Measurements from ENCODE around the gene FBXL19.
A peak's percentile ranks its signal among the peaks of the same experiment; 100 is the strongest.

The FBXL19 gene

DNA sequence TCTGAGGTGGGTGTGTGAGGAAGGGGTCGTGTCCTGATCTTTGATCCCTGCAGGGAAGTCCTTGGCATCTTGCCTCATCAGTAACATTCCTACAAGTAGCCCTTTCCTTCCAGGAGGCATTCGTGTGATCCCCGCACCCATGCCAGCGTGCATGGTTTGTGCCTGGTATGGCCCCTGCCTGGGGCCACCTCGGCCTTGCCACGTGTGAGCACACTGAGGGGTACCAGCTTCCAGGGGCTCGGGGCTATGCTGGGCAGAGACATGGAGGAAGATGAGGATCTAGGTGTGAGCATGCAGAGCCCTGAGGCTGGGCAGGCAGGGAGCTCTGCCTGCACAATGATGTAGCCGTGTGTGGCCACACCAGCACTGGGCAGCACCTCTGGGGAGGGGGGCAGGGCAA lies 67.7 kb downstream of the FBXL19 start:
- DNase-seq = no peak

DNA sequence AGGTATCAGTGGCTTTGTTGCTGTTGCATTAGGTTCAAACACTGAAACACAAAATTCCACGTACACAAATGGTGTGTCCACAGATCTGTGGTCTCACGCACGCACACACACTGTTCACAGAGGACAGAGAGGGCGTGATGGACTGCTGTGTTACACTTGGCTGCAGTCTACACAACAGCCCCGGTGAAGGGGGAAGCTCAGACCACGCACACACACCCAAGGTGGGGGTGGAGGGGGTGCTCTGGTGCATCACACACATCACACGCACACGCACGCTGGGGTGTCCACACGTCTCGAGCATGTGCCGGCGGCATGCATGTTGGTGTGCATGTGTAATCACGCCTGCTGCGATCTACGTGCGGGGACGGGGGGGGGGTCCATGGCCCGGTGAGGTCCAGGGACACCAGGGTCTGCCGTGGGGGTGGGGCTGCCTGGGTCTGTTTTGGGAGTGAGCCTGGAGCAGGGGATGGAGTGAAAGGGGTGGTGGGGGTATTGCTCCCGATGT lies 69.0 kb downstream of the FBXL19 start:
- no peak for DNase-seq

DNA sequence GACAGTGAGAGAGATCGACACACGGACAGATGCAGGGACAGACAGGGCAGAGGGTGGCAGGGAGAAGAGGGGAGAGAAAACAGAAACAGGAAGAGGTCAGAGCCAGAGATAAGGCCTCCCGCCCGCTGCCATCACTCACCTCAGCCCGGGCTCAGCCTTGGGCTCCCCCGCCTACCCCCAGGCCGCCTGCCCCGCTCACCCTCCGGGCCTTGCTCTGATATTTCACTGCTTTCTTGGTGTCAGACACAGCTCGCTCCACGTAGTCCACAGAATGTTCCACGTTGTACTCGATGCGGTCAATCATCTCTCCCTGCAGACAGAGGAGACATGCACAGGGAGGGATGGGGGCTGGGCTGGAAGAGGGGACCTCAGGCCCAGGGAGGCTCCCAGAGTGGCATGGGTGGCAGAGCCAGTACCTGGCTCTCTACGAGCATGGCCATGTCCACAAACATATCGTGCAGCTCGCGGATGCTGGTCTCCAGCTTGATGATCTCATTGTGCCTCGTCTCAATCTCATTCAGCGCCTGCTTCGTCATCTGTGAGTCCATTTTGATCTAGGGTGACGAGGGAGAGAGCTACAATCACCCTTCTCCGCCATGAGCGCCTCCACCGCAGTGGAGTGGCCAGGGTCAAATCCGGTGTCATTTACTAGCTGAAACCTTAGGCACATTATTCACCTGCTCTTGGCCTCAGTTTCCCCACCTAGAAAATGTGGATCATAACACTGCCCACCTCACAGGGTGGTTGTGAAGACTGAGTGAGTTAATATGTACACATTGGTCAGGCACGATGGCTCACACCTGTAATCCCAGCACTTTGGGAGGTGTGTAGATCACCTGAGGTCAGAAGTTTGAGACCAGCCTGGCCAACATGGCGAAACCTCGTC lies 69.8 kb downstream of the FBXL19 start:
- no peak for DNase-seq

DNA sequence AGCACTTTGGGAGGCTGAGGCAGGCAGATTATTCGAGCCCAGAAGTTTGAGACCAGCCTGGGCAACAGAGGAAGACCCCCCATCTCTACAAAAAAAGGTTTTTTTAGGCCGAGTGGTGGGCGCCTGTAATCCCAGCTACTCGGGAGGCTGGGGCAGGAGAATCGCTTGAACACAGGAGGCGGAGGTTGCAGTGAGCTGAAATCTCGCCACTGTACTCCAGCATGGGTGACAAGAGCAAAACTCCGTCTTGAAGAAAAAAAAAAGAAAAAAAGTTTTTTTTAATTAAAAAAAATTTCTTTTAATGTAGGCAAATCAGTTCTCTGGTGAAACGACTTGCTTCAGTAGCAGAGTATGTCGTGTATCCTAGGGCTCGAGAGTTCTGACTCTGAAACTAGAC lies 72.6 kb downstream of the FBXL19 start:
- DNase-seq = no peak

DNA sequence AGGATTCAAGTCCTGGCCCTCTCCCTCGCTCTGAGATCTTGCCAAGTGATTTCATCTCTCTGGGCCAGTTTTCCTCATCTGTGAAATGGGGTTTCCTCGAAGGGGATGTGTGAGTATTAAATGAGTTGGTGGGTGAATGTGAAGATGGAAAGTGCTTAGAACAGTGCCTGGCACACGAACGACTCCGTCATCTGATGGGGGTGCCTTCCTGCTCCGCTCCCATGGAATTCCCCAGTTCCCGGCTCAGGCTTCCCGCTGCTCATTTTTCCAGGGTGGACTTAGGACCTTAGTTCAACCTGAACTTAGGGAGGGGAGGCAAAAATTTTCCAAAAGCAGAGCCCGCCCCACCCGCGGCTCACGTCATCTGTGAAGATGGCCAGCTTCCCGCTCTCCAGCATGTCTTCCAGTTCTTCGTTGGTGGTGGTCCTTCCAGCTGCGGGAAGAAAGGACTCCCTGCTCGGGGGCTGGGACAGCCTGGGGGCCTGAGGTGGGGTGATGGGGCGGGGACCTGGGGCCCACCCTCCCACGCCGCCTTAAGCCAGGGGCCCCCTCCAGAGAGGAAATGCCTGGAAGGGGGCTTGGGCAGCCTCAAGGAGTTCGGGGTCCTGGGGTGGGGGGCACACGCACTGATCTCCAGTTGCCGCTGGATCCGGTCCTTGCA lies 73.1 kb downstream of the FBXL19 start:
- no peak for DNase-seq

DNA sequence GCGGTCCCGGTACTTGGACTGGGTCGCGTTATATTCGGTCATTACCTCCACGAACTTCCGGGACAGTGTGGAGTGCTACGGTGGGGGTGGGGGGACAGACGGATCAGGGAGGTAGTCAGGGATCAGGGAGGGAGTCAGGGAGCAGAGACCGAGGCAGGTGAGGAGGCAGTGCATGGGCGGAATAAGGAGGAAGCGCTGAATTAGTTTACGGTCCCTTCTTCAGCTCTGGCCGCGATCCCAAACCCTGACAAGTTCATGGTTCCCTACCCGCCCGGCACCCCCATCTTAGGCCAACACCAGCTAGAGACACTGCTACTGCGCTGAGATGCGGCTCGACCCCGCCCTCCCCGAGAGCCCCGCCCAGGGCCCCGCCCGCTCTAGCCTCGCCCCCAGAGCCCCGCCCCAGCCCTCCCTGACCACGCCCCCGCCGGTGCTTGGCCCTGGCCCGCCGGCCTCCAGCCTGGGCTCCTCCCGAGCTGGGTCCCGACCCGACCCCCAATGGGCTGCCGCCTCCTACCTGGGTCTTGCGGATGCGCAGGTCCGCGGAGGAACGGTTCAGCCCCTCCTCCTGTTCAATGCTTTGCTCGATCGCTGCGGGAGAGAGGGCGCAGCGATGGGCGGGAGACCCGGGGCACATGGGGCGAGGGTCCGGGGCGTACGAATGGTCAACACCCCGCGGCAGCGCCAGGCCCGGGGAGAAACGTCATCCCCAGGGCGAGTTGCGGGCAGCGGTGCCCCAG lies 73.8 kb downstream of the FBXL19 start:
- DNase-seq = peak; percentile 30

DNA sequence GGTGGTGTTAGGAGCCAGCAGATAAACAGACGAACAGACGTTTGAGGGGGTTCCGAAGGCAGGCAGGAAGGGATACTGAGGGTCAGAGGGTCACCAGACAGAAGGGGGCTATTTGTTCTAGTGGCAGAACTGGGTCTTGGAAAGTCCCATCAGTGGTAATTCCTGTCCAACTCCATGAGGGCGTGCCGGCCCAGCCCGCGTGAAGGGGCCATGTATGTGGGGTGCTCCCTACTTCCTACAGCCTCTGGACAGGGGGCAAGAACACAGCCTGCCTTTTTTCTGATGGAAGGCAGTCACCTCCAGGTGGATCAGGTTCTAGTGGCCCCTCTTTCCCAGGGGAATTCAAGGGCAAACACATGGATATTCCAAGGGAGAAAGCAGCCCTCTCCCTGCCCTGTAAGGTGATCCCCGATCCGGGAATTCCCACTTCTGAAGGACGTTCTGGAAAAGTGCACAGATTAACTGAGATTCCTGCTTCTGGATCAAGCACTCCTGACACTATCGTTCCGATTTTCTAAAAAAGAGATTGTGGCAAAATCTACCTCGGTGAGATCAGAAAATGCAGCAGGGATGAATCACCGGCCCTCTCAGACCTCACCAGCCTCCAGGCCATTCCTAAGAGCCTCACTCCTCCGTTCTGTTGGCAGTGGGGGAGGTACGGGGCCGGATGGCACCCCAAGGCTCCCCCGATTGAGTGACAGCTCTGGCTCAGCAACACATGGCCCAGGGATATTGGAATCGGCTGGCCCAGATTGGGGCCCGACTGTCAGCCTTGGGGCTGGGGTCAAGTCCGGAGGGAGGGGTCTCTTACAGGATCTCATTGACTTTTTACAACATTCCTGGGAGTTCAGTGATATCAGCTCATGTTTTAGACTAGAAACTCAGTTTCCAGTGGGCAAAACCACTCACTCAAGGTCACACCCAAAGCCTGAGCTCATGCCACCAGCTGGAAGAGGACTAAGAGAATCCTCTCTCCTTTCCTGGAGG lies 74.6 kb downstream of the FBXL19 start:
- DNase-seq = no peak

Data from NCI-H1436 (cell line).